Stimulated activated effector memory CD8-positive, alpha-beta T cell treated with anti-CD3 and anti-CD28 coated beads, Interleukin-12 subunit alpha, Interleukin-12 subunit beta, amount 100 ng/mL, for 72 hours (primary cell): ENCODE measurements around the gene DAGLA.

Experiments used
- ATAC-seq: fragments of 150-1000 bp; cut with Tn5 transposase; 2 replicates; pipeline ENCODE4 v1.10.0; 2021
- DNase-seq, 2 donors: peaks; one replicate each; pipeline ENCODE4 v3.0.0; 2021 to 2022; ENCODE audit warnings: low spot score in 2 of 2
- H3K27ac Mint-ChIP-seq: one replicate; pipeline ENCODE4 v1.8.0; 2022; ENCODE audit warnings: mild to moderate bottlenecking, mixed read lengths
- H3K36me3 Mint-ChIP-seq: one replicate; pipeline ENCODE4 v1.8.0; 2022; ENCODE audit warnings: mild to moderate bottlenecking, mixed read lengths
- H3K4me1 Mint-ChIP-seq: one replicate; pipeline ENCODE4 v1.8.0; 2022; ENCODE audit warnings: mixed read lengths
- H3K4me3 Mint-ChIP-seq: one replicate; pipeline ENCODE4 v1.8.0; 2022; ENCODE audit warnings: mild to moderate bottlenecking, mixed read lengths
- H3K9me3 Mint-ChIP-seq: one replicate; pipeline ENCODE4 v1.8.0; 2022; ENCODE audit warnings: mixed read lengths

DAGLA gene

GRCh38 chr11:61682906-61683675 is 2.9 kb downstream of the DAGLA start:
- no peak overlapping the region for H3K27ac Mint-ChIP-seq
- H3K36me3 Mint-ChIP-seq = no peaks in the 10 kb centered on the region
- H3K4me1 Mint-ChIP-seq = peaks cover 7% of the 10 kb centered on the region
- H3K9me3 Mint-ChIP-seq = no peaks in the 10 kb centered on the region
- H3K4me3 Mint-ChIP-seq = no peak overlapping the region
- ATAC-seq (no peak), DNase-seq (no peak)

- peaks cover 7% of the 10 kb centered on the region for H3K4me1 Mint-ChIP-seq
- H3K27ac Mint-ChIP-seq = no peak overlapping the region
- no peaks in the 10 kb centered on the region for H3K9me3 Mint-ChIP-seq
- DNase-seq = no peak
- no peaks in the 10 kb centered on the region for H3K36me3 Mint-ChIP-seq
- H3K4me3 Mint-ChIP-seq = no peak overlapping the region
- ATAC-seq = peak; percentile 17
These were observed 4.0 kb downstream of the DAGLA start for GRCh38 chr11:61683961-61684869.

- Mint-ChIP-seq H3K36me3 (no peaks in the 10 kb centered on the region), H3K27ac (no peak overlapping the region), H3K4me3 (no peak overlapping the region), H3K9me3 (no peaks in the 10 kb centered on the region), H3K4me1 (peaks cover 7% of the 10 kb centered on the region)
- peak; percentile 12 for ATAC-seq
- DNase-seq = no peak
These were observed 4.9 kb downstream of the DAGLA start for GRCh38 chr11:61684870-61685616.

GRCh38 chr11:61685617-61685967 is 5.4 kb downstream of the DAGLA start:
- no peaks in the 10 kb centered on the region for H3K36me3 Mint-ChIP-seq
- H3K9me3 Mint-ChIP-seq = no peaks in the 10 kb centered on the region
- H3K27ac Mint-ChIP-seq = no peak overlapping the region
- no peak overlapping the region for H3K4me3 Mint-ChIP-seq
- DNase-seq (no peak), ATAC-seq (peak; percentile 35)
- H3K4me1 Mint-ChIP-seq = peaks cover 5% of the 10 kb centered on the region

GRCh38 chr11:61686066-61686465 is 5.9 kb downstream of the DAGLA start:
- Mint-ChIP-seq H3K4me3 (no peak overlapping the region), H3K27ac (no peak overlapping the region), H3K4me1 (peaks cover under 1% of the 10 kb centered on the region), H3K36me3 (no peaks in the 10 kb centered on the region), H3K9me3 (no peaks in the 10 kb centered on the region)
- DNase-seq (no peak), ATAC-seq (no peak)

GRCh38 chr11:61686469-61686868 is 6.3 kb downstream of the DAGLA start:
- no peaks in the 10 kb centered on the region for H3K4me1 Mint-ChIP-seq
- DNase-seq (no peak), ATAC-seq (no peak)
- no peak overlapping the region for H3K4me3 Mint-ChIP-seq
- no peaks in the 10 kb centered on the region for H3K9me3 Mint-ChIP-seq
- H3K36me3 Mint-ChIP-seq = no peaks in the 10 kb centered on the region
- no peak overlapping the region for H3K27ac Mint-ChIP-seq

GRCh38 chr11:61687420-61687819 is 7.2 kb downstream of the DAGLA start:
- no peak overlapping the region for H3K4me3 Mint-ChIP-seq

GRCh38 chr11:61688365-61689163 is 8.4 kb downstream of the DAGLA start:
- no peak overlapping the region for H3K27ac Mint-ChIP-seq
- no peak overlapping the region for H3K4me3 Mint-ChIP-seq
- ATAC-seq (no peak), DNase-seq (no peak)
- H3K9me3 Mint-ChIP-seq = no peaks in the 10 kb centered on the region
- H3K36me3 Mint-ChIP-seq = no peaks in the 10 kb centered on the region
- no peaks in the 10 kb centered on the region for H3K4me1 Mint-ChIP-seq

More at GRCh38 chr11:61687420-61687819, 7.2 kb downstream of the DAGLA start:
- Mint-ChIP-seq H3K27ac (no peak overlapping the region), H3K9me3 (no peaks in the 10 kb centered on the region), H3K36me3 (no peaks in the 10 kb centered on the region), H3K4me1 (no peaks in the 10 kb centered on the region)
- ATAC-seq (no peak), DNase-seq (no peak)

GRCh38 chr11:61689164-61689496 is 8.9 kb downstream of the DAGLA start:
- ATAC-seq = no peak
- H3K9me3 Mint-ChIP-seq = no peaks in the 10 kb centered on the region
- no peaks in the 10 kb centered on the region for H3K4me1 Mint-ChIP-seq
- no peaks in the 10 kb centered on the region for H3K36me3 Mint-ChIP-seq
- H3K27ac Mint-ChIP-seq = no peak overlapping the region
- DNase-seq = no peak
- no peak overlapping the region for H3K4me3 Mint-ChIP-seq

- ATAC-seq (no peak), DNase-seq (no peak)
- Mint-ChIP-seq H3K4me1 (peaks cover 6% of the 10 kb centered on the region), H3K36me3 (no peaks in the 10 kb centered on the region), H3K9me3 (no peaks in the 10 kb centered on the region), H3K27ac (no peak overlapping the region), H3K4me3 (no peak overlapping the region)
These were observed 10.7 kb downstream of the DAGLA start for GRCh38 chr11:61690706-61691379.

GRCh38 chr11:61691380-61692156 is 11.4 kb downstream of the DAGLA start:
- peaks cover 13% of the 10 kb centered on the region for H3K4me1 Mint-ChIP-seq
- no peaks in the 10 kb centered on the region for H3K9me3 Mint-ChIP-seq
- DNase-seq (no peak), ATAC-seq (no peak)
- no peaks in the 10 kb centered on the region for H3K36me3 Mint-ChIP-seq
- H3K4me3 Mint-ChIP-seq = no peak overlapping the region
- H3K27ac Mint-ChIP-seq = no peak overlapping the region

- ATAC-seq (no peak), DNase-seq (no peak)
- Mint-ChIP-seq H3K27ac (no peak overlapping the region), H3K9me3 (no peaks in the 10 kb centered on the region), H3K4me3 (no peak overlapping the region), H3K4me1 (peaks cover 28% of the 10 kb centered on the region), H3K36me3 (no peaks in the 10 kb centered on the region)
These were observed 13.9 kb downstream of the DAGLA start for GRCh38 chr11:61693922-61694601.

GRCh38 chr11:61694602-61694939 is 14.4 kb downstream of the DAGLA start:
- Mint-ChIP-seq H3K36me3 (no peaks in the 10 kb centered on the region), H3K27ac (no peak overlapping the region), H3K4me3 (no peak overlapping the region), H3K4me1 (peaks cover 28% of the 10 kb centered on the region), H3K9me3 (no peaks in the 10 kb centered on the region)
- no peak for DNase-seq
- ATAC-seq = no peak
